ENCODE results near the gene COL11A2.
"Not testable (repeated sequence)": the region's sequence is repeated elsewhere in the genome, so short reads cannot be mapped to it uniquely, and the experiment has no call there.

COL11A2 gene

DNA sequence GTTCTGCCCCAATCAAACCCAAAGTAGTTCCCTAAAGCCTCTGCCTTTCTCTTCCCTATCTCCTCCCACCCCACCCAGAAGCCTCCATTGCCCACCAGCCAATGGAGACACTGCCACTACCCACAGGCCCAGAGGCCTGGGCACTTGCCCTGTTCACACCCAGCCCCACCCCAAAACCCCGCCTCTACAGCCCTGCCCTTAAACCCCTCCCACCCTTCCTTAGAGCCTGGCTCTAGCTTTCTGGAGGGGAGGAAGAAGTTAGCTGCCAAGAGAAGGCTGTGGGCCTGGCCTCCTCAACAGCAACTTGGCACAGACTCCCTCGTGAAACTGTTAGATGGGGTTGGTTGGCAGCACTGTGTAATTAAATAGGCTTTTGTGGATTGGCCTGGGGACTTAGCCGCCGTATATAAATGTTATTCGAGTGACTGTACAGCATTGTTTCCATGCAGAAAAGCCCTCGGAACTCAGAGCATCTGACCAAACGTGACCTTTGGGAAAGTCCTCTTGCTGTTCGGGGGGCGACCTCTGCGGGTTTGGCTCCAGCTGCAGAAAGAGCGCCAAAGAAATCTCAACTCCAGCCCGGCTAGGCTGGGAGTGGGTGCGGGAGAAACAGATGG is 31.4 kb downstream of the COL11A2 start:
- FAIRE-seq, result peak; percentile 11
- DNase-seq (ENCODE audit: insufficient read length, low spot score), result no peak

DNA sequence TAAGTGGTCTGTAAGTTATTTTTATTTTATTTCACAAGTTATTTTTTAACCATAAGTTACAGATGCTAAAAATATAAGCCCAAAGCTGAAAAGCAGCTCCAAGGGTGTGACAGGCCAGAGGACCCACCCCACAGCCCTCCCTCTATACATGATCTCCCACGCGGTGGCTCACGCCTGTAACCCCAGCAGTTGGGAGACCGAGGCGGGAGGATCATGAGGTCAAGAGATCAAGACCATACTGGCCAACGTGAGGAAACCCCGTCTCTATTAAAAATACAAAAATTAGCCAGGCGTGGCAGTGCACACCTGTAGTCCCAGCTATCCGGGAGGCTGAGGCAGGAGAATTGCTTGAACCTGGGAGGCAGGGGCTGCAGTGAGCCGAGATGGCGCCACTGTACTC is 32.2 kb downstream of the COL11A2 start:
- FAIRE-seq (no peak), DNase-seq (ENCODE audit: insufficient read length, low spot score) (no peak)

DNA sequence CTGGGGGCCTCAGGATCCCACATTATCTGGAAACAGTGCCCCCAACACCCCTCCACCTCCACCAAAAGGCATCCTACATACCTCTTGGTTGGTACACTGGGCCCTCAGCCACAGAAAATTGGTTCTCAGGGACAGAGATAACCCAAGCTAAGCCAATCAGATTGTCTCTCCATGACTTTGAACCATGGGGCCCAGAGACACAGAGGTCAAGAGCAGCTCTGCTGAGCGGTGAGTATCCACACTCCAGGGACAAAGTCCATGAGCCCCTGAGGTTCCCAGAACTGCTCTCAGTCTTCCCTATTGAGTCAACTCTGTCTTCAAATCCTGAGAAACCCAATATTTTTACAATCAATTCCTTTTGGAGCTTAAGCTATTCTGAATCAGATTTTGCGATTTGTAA is 35.3 kb downstream of the COL11A2 start:
- FAIRE-seq, result no peak
- DNase-seq (ENCODE audit: insufficient read length, low spot score), result no peak

DNA sequence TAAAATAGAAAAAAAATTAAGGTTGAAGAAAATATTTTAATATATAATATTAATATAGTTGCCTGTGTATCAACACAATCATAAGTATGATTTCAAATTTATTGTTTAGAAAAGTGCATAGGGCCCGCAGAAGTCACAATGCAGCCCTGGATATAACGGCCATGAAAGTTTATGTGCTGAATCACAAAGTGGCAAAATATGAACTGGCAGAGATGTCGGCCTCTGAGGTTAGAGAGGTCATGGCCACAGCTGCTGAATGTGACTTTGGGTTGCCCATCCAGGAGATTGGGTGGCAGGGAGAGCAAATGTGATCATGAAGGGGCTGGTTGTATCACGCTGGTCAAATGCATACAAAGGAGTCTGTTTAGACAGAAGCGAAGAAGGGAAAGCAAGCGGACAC is 35.7 kb downstream of the COL11A2 start:
- DNase-seq (ENCODE audit: insufficient read length, low spot score) (no peak), FAIRE-seq (no peak)

GRCh38 chr6:33154349-33154748 is 37.9 kb downstream of the COL11A2 start:
- FAIRE-seq (no peak), DNase-seq (ENCODE audit: insufficient read length, low spot score) (no peak)

GRCh38 chr6:33151050-33151449 is 41.2 kb downstream of the COL11A2 start:
- no peak for FAIRE-seq

DNA sequence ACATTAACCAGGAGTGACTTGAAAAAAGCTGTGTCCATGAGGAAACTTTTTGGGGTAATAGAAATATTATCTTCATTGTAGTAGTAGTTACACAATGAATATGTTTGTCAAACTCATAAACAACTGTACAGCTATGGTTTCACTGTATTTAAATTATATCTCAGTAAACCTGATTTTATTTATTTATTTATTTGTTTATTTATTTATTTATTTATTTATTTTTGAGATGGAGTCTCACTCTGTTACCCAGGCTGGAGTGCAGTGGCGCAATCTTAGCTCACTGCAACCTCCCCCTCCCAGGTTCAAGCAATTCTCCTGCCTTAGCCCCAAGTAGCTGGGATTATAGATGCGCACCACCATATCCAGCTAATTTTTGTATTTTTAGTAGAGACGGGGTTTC is 41.7 kb downstream of the COL11A2 start:
- DNase-seq (ENCODE audit: insufficient read length, low spot score); FAIRE-seq: not testable (repeated sequence)

More at GRCh38 chr6:33151050-33151449, 41.2 kb downstream of the COL11A2 start:
- DNase-seq (ENCODE audit: insufficient read length, low spot score), result no peak

DNA sequence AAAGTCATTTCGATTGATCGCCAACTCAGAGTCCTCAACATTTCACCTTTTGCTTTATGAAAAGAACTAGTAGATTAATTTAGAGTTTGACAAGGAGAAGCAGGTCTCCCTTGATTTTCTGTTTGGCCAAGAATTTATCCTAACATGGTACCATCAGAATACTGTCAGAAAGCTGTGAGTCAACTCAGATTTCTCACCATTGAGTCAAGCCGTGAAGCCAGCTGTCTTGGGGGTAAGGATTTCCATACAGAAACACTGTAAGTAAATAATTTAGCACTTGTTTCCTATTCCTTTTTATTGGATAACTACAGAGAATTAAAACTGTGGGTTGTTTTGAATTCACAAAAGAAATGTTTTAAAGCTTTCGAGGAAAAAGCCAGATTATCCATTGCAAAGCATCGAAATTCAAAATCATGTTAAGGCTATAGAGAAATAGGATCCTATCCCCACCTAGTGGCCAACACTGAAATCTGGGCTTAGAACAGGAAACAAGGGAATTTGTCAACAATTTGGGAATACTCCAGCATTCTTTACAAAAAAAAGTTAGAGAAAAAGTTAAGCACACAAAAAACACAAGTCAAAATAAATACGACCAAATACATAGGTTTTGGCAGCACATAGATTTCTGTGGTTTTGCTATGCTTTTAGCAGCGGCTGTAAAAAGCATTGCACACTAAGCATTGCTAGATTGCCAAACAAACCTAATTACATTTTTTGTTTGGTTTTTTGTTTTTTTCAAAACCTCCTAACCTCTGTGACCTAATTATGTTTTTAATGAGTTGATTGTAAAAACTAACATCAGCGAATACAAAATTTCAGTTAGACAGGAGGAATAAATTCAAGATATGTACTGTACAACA is 44.2 kb downstream of the COL11A2 start:
- FAIRE-seq (peak; percentile 92), DNase-seq (ENCODE audit: insufficient read length, low spot score) (no peak)

DNA sequence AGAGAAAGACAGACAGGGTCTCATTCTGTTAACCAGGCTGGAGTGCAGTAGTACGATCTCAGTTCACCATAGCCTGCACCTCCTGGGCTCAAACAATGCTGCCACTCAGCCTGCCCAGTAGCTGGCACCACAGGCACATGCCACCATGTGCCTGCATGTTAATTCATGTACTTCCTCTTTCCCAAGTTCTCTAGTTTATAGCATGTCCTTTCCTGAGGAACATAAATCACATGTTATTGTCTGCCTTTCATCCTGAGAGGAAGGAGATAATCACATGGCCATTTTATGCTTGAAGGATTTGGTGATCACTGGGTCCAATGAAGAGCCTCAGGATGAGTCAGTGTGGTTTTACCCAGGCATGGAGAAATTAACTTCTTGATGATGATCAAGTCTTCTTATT is 47.9 kb downstream of the COL11A2 start:
- FAIRE-seq, result no peak

GRCh38 chr6:33143113-33143770 is 49.0 kb downstream of the COL11A2 start:
- DNase-seq (ENCODE audit: insufficient read length, low spot score) (no peak), FAIRE-seq (no peak)

More for the DNA sequence above, 47.9 kb downstream of the COL11A2 start:
- DNase-seq (ENCODE audit: insufficient read length, low spot score), result no peak

DNA sequence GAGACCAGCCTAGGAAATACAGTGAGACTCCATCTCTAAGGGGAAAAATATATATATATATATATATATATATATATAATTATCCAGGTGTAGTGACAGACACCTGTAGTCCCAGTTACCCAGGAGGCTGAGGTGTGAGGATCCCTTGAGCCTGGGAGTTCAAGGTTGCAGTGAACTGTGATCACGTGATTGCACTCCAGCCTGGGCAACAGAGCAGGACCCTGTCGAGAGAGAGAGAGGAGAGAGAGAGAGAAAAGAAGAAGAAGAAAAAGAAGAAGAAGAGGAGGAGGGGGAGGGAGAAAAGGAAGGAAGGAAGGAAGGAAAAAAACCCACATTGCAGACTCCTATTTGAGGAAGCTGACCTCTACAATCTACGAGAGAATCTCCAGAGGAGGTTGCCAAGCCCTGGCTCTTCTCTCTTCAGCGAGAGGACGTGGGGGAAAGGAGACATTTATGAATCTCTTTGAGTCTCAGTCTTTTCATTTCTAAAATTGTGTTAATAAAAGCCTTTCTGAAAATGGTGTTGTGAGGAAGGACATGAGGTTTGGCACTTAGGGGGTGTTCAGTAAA is 49.7 kb downstream of the COL11A2 start:
- DNase-seq (ENCODE audit: insufficient read length, low spot score) (no peak), FAIRE-seq (no peak)

GRCh38 chr6:33140556-33140955 is 51.7 kb downstream of the COL11A2 start:
- FAIRE-seq, result no peak
- DNase-seq (ENCODE audit: insufficient read length, low spot score), result no peak

- FAIRE-seq, result no peak
- no peak for DNase-seq (ENCODE audit: insufficient read length, low spot score)
Measured at GRCh38 chr6:33139596-33140206, 52.6 kb downstream of the COL11A2 start.

DNA sequence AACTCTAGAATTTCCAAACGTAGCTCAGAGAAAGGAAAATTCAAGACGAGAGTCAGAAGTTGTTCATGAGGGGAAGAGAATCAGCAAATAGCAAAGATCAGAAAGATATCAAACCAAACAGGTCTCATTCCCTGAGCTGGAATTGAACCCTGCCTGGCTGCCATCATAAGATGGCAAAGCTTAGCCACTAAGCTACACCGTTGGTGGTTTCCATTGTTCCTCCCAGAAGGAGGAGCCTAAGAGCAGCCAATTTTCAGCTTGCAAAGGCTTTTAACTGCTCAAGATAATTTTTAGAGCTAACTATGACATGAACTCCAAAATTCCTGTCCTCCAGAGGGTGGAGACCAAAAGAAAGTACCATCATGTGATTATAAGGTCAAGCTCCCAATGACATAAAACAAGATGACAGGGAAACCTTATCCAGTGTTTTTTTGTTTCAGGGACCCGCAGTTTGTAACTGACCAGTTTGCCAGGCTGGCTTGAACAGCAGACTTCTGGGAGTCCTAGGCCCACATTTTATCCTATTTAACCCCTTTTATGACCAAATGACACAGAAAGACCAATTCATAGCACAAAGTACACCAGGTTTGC is 55.9 kb downstream of the COL11A2 start:
- DNase-seq (ENCODE audit: insufficient read length, low spot score) (no peak), FAIRE-seq (no peak)

DNA sequence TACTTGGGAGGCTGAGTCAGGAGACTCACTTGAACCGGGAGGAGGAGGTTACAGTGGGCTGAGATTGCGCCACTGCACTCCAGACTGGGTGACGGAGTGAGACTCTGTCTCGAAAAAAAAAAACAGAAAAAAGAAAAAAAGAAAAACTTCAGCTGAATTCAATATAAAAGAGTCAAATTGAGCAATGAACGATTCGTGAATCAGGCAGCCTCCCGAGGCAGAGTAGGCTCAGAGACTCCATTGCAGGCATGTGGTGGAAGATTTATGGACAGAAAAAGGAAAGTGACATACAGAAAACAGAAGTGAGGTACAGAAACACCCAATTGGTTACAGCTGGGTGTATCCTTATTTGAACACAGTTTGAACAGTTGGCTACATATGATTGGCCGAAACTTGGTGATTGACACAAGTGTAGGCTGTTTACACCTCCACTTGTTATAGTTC is 60.2 kb downstream of the COL11A2 start:
- DNase-seq (ENCODE audit: insufficient read length, low spot score) (no peak), FAIRE-seq (no peak)

- no peak for DNase-seq (ENCODE audit: insufficient read length, low spot score)
- FAIRE-seq, result peak; percentile 61
Measured at GRCh38 chr6:33128318-33128717, 63.9 kb downstream of the COL11A2 start.

- FAIRE-seq, result peak; percentile 71
Measured at GRCh38 chr6:33126101-33126714, 66.1 kb downstream of the COL11A2 start.

GRCh38 chr6:33124947-33125346 is 67.3 kb downstream of the COL11A2 start:
- no peak for FAIRE-seq
- DNase-seq (ENCODE audit: insufficient read length, low spot score), result no peak

More at GRCh38 chr6:33126101-33126714, 66.1 kb downstream of the COL11A2 start:
- no peak for DNase-seq (ENCODE audit: insufficient read length, low spot score)

DNA sequence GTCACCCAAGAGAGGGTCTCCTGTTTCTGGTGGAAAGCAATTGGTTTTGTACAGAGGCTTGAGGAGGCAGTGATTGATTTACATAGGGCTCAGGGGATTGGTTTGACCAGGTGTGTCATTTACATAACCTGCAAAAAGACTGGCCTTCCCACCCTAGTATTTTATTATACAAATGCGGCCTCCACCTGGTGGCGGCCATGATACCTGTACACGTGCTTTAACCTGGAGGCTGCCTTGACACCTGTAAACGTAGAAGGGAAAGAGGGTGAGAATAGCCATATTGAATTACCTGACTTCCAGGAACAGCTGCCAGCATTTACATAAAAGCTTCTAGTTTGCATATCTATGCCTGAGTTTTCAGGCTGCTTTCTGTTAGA is 67.8 kb downstream of the COL11A2 start:
- no peak for DNase-seq (ENCODE audit: insufficient read length, low spot score)
- no peak for FAIRE-seq

All from GM19239 (cell line).